ENCODE results near the gene TRMT10B. TPM values are rescaled to one million over a fixed set of nuclear protein-coding genes. Genes with fewer than 3 reads are reported as not detected.
"Not testable (repeated sequence)": the region's sequence is repeated elsewhere in the genome, so short reads cannot be mapped to it uniquely, and the experiment has no call there.

Gene TRMT10B
- total RNA-seq, 2 experiments from 2014 or later = 11.6 to 13.8 TPM

DNA sequence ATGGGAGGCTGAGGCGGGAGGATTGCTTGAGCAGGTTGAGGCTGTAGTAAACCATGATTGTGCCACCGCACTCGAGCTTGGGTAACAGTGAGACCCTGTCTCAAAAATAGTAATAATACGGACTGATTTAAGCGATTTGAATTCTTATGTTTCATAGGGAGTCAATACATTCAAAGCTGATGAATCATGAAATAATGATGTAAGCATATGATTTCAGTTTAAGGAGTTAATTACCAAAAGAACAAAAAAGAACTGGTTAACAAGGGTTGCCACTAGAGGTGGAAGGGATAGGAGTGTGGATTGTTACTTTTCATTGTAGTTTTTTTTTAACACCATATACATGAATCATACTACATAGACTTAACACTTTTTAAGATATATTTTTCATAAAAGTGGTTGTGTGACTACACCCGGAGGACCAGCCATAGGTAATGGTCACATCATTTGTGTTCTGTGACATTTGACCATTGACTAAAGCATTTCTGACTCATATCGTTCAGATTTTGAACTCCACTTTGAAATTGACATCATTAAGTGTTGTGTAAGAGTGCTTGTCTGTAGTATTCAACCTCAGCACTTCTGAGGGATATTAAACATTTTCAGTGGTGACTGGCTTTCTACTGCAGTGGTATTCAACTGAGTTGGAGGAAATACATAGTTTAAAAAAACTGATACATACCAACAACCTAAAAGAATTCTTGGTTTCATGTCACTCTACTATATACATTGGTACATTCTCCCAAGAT lies 7.0 kb downstream of the TRMT10B start:
- no peaks in the 10 kb centered on the region for H3K27me3 Mint-ChIP-seq
- H3K9me3 Mint-ChIP-seq (ENCODE audit: low read depth) = no peaks in the 10 kb centered on the region
- no peak for DNase-seq
- peaks cover under 1% of the 10 kb centered on the region for H3K4me1 Mint-ChIP-seq
- no peak overlapping the region for H3K4me3 Mint-ChIP-seq
- peaks cover 27% of the 10 kb centered on the region for H3K36me3 Mint-ChIP-seq
- ATAC-seq = no peak
- no peak overlapping the region for H3K27ac Mint-ChIP-seq
- CTCF ChIA-PET = interaction anchor here (1.1 kb wide), 1 partner anchor 9 kb away, joined by 4 read pairs; no protein-coding TSS in a partner anchor

- no peaks in the 10 kb centered on the region for H3K27me3 Mint-ChIP-seq
- DNase-seq (no peak), ATAC-seq (no peak)
- CTCF ChIA-PET = no interaction called here
- H3K4me1 Mint-ChIP-seq = no peaks in the 10 kb centered on the region
- no peak overlapping the region for H3K4me3 Mint-ChIP-seq
- H3K36me3 Mint-ChIP-seq = peaks cover 29% of the 10 kb centered on the region
- H3K9me3 Mint-ChIP-seq (ENCODE audit: low read depth) = no peaks in the 10 kb centered on the region
- H3K27ac Mint-ChIP-seq = no peak overlapping the region
These were observed 7.9 kb downstream of the TRMT10B start for GRCh38 chr9:37761511-37761910.

DNA sequence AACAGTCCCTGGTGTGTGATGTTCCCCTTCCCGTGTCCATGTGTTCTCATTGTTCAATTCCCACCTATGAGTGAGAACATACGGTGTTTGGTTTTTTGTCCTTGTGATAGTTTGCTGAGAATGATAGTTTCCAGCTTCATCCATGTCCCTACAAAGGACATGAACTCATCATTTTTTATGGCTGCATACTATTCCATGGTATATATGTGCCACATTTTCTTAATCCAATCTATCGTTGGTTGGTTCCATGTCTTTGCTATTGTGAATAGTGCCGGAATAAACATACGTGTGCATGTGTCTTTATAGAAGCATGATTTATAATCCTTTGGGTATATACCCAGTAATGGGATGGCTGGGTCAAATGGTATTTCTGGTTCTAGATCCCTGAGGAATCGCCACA lies 11.7 kb downstream of the TRMT10B start:
- CTCF ChIA-PET; H3K4me1 Mint-ChIP-seq; H3K4me3 Mint-ChIP-seq; H3K27ac Mint-ChIP-seq; DNase-seq; ATAC-seq; H3K9me3 Mint-ChIP-seq (ENCODE audit: low read depth); H3K27me3 Mint-ChIP-seq: not testable (repeated sequence)
- H3K36me3 Mint-ChIP-seq = peaks cover 39% of the 10 kb centered on the region

DNA sequence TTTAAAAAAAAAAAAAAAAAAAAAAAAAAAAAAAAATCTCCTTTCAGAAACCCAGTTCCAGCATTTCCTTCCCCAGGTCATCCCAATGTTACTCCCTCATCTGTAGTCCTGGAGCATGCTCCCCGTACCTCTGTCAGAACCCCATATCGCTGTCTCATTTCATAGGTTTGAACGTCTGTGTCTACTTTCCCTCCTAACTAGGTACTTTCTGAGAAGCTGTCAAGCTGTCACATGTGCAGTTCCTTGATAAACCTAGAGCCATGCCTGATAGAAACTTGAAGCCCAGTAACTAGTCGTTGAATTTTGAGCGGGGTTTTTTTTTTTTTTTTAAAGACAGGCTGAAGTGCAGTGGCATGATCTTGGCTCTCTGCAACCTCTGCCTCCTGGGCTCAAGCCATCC lies 15.7 kb downstream of the TRMT10B start:
- Mint-ChIP-seq H3K27me3 (no peaks in the 10 kb centered on the region), H3K27ac (peak overlapping the region; percentile 7), H3K36me3 (peaks cover 37% of the 10 kb centered on the region), H3K4me1 (no peaks in the 10 kb centered on the region), H3K4me3 (no peak overlapping the region), H3K9me3 (ENCODE audit: low read depth) (no peaks in the 10 kb centered on the region)
- CTCF ChIA-PET = interaction anchor here (1.1 kb wide), 1 partner anchor 9 kb away, joined by 4 read pairs; no protein-coding TSS in a partner anchor
- ATAC-seq = no peak
- no peak for DNase-seq

DNA sequence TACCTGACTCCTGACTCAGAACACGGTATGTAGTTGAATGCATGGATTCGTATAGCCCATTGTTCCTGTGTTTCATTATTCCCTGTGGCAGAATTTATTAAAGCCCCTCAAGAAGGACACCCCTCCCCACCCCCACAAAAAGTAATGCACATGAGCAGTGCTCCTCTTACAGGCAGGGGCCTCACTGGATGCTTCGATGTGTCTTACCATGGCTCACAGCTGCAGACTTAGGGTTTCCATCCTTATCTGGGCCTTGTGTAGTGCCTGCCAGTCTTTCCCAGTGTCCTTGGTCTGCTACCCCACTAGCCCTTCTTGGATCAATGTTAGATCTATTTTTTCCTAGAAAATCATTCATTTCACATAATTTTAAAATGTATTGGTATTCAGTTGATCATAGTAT lies 16.4 kb downstream of the TRMT10B start:
- no peak for DNase-seq
- Mint-ChIP-seq H3K9me3 (ENCODE audit: low read depth) (no peaks in the 10 kb centered on the region), H3K27me3 (no peaks in the 10 kb centered on the region), H3K4me3 (no peak overlapping the region), H3K36me3 (peaks cover 36% of the 10 kb centered on the region), H3K4me1 (no peaks in the 10 kb centered on the region), H3K27ac (no peak overlapping the region)
- CTCF ChIA-PET = interaction anchor here (1.1 kb wide), 1 partner anchor 10 kb away, joined by 4 read pairs; no protein-coding TSS in a partner anchor
- no peak for ATAC-seq

- CTCF ChIA-PET = interaction anchor here (1.3 kb wide), 1 partner anchor 10 kb away, joined by 4 read pairs; the partner anchor contains the start of gene EXOSC3
- Mint-ChIP-seq H3K27ac (no peak overlapping the region), H3K4me1 (no peaks in the 10 kb centered on the region), H3K27me3 (no peaks in the 10 kb centered on the region), H3K9me3 (ENCODE audit: low read depth) (no peaks in the 10 kb centered on the region), H3K36me3 (peaks cover 42% of the 10 kb centered on the region), H3K4me3 (no peak overlapping the region)
- DNase-seq (no peak), ATAC-seq (no peak)
These were observed 21.8 kb downstream of the TRMT10B start for GRCh38 chr9:37775216-37775919.

- DNase-seq (no peak), ATAC-seq (no peak)
- Mint-ChIP-seq H3K9me3 (ENCODE audit: low read depth) (no peaks in the 10 kb centered on the region), H3K4me1 (peaks cover 6% of the 10 kb centered on the region), H3K27me3 (no peaks in the 10 kb centered on the region), H3K27ac (no peak overlapping the region), H3K36me3 (peaks cover 51% of the 10 kb centered on the region), H3K4me3 (no peak overlapping the region)
- CTCF ChIA-PET = no interaction called here
These were observed 22.7 kb downstream of the TRMT10B start for GRCh38 chr9:37776328-37776727.

DNA sequence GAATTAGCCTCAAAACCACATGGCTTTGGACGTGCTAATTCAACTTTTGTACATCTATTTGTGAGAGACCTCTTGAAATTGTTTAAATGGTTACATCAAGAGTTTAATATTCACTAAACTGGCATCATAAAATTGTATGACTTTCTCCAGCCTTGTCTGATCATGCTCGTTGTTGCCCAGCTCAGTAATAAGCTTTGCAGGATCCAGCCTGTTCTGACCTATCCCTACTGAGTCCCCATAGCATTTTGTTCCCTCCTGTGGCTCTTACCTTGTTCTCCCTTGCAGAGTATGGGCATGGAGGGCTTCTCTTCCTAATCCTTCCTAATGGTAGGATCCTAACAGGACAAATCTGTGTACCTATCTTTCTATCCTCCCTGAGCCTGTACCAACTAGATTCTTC lies 24.9 kb downstream of the TRMT10B start:
- DNase-seq (no peak), ATAC-seq (no peak)
- Mint-ChIP-seq H3K27me3 (no peaks in the 10 kb centered on the region), H3K27ac (no peak overlapping the region), H3K9me3 (ENCODE audit: low read depth) (no peaks in the 10 kb centered on the region), H3K4me3 (no peak overlapping the region), H3K4me1 (peaks cover 26% of the 10 kb centered on the region), H3K36me3 (peaks cover 59% of the 10 kb centered on the region)
- CTCF ChIA-PET = interaction anchor here (1.4 kb wide), 1 partner anchor 16 kb away, joined by 3 read pairs; no protein-coding TSS in a partner anchor

DNA sequence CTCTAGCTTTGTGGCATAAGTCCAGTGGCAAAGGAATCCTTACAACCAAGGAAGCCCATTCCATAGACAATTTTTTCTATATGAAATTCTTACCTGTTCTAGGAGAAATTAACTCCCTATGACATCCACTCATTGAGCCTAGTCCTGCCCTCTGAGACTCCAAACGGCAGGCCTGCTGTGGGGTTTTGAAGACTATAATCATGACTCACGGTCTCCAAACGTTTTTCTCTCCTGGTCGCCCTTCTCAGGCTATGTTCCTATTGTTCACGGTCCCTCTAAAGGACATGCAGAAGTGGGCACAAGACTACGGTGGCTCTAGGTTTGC lies 30.6 kb downstream of the TRMT10B start:
- peak overlapping the region; percentile 96 for H3K4me3 Mint-ChIP-seq
- CTCF ChIA-PET = interaction anchor here (1.2 to 2.9 kb wide), 4 partner anchors 9 to 35 kb away, joined by 3 to 19 read pairs (median 4); no protein-coding TSS in a partner anchor
- DNase-seq (no peak), ATAC-seq (peak; percentile 12)
- no peaks in the 10 kb centered on the region for H3K9me3 Mint-ChIP-seq (ENCODE audit: low read depth)
- H3K27ac Mint-ChIP-seq = peak overlapping the region; percentile 97
- H3K4me1 Mint-ChIP-seq = peaks cover 38% of the 10 kb centered on the region
- peaks cover 32% of the 10 kb centered on the region for H3K36me3 Mint-ChIP-seq
- H3K27me3 Mint-ChIP-seq = no peaks in the 10 kb centered on the region

GRCh38 chr9:37784616-37785483 lies 31.2 kb downstream of the TRMT10B start, which contains the start of gene EXOSC3:
Gene EXOSC3, minus strand, starts transcription at chr9:37785064. Its CDS starts 20 bp downstream, at chr9:37785044.
- H3K9me3 Mint-ChIP-seq (ENCODE audit: low read depth) = no peaks in the 10 kb centered on the region
- ATAC-seq (peak; percentile 89), DNase-seq (peak; percentile 93)
- peak within 1 kb of the TSS; percentile 97 for H3K27ac Mint-ChIP-seq
- peaks cover 38% of the 10 kb centered on the region for H3K4me1 Mint-ChIP-seq
- H3K36me3 Mint-ChIP-seq = peaks cover 32% of the 10 kb centered on the region
- H3K27me3 Mint-ChIP-seq = no peaks in the 10 kb centered on the region
- peak within 1 kb of the TSS; percentile 96 for H3K4me3 Mint-ChIP-seq
- CTCF ChIA-PET = interaction anchor here (0.5 to 2.9 kb wide), 7 partner anchors 10 to 323 kb away, joined by 3 to 19 read pairs (median 4); partner anchors contain the start of gene DCAF10

DNA sequence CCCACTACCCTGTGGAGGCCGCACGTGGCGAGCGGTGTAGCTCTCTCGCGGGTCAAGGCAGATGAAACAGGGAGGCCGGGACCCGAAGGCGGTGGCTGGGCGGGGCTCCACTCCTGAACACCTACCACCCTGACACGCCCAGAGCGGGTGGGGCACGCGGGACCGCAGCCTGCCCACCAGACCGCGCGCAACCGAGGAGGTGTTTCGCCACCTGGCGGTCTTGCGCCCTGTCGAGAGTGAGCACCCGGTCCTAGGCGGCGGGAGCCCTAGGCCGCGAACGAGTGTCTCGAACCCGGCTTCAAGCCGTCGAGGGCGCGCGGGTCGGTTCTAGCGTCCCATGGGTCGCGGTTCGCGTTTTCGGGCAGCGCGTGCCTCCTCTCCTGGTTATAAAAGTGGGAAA lies 33.5 kb downstream of the TRMT10B start:
- Mint-ChIP-seq H3K27me3 (no peaks in the 10 kb centered on the region), H3K9me3 (ENCODE audit: low read depth) (no peaks in the 10 kb centered on the region), H3K4me3 (no peak overlapping the region), H3K36me3 (peaks cover 23% of the 10 kb centered on the region), H3K27ac (no peak overlapping the region), H3K4me1 (peaks cover 32% of the 10 kb centered on the region)
- CTCF ChIA-PET = interaction anchor here (1.2 to 2.9 kb wide), 2 partner anchors 8 to 11 kb away, joined by 3 to 19 read pairs; no protein-coding TSS in a partner anchor
- ATAC-seq (no peak), DNase-seq (peak; percentile 42)

DNA sequence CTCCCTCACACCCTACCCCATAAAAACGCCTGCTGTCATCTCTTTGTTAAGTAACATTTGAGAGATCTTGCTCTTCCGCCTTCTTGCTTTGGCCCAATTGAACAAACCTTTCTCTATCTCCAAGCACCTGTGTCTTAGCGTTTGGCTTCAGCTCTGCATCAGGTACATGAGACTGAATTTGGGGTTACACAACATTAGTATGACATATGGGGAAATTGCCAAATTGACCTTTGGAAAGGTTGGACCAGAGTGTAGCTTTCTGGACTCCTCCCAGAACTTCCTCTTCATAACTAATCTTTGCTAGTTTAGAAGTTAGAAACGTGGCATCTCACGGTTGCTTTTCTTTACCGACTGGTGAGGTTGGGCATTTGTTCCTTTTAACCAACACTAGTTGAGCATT lies 34.7 kb downstream of the TRMT10B start:
- Mint-ChIP-seq H3K27me3 (no peaks in the 10 kb centered on the region), H3K4me3 (no peak overlapping the region), H3K4me1 (peaks cover 21% of the 10 kb centered on the region), H3K9me3 (ENCODE audit: low read depth) (no peaks in the 10 kb centered on the region), H3K36me3 (peaks cover 12% of the 10 kb centered on the region), H3K27ac (no peak overlapping the region)
- DNase-seq (no peak), ATAC-seq (no peak)
- CTCF ChIA-PET = no interaction called here

- ATAC-seq = no peak
- Mint-ChIP-seq H3K4me1 (peaks cover 14% of the 10 kb centered on the region), H3K27me3 (no peaks in the 10 kb centered on the region), H3K9me3 (ENCODE audit: low read depth) (no peaks in the 10 kb centered on the region), H3K27ac (no peak overlapping the region), H3K4me3 (no peak overlapping the region), H3K36me3 (peaks cover 9% of the 10 kb centered on the region)
- DNase-seq = no peak
- CTCF ChIA-PET = no interaction called here
These were observed 36.5 kb downstream of the TRMT10B start for GRCh38 chr9:37790096-37790495.

Data from activated CD8-positive, alpha-beta memory T cell treated with anti-CD3 and anti-CD28 coated beads, Interleukin-2, amount 10 ng/mL, durations not matched to agents 7 days and 5 days (primary cell).